GM23338 (cell line): Measurements from ENCODE around the gene C10orf90. TPM values are rescaled to one million over a fixed set of nuclear protein-coding genes. Genes with fewer than 3 reads are reported as not detected.

ENCODE experiments used
- ATAC-seq: fragments of 200-7000 bp; cut with Tn5 transposase; 3 replicates; pipeline ENCODE4 v1.9.1; 2020
- DNase-seq: peaks from one replicate; pipeline ENCODE4 v3.0.0-alpha.2; 2015; ENCODE audit warnings: low spot score
- H2AFZ ChIP-seq: fragments of 200-600 bp; sonication (generic); 2 replicates; pipeline ENCODE4 v1.8.0; 2016; ENCODE audit warnings: antibody characterized with exemption, mild to moderate bottlenecking, moderate library complexity
- H3F3A ChIP-seq: fragments of 200-600 bp; sonication (generic); replicated peaks from 2 replicates; pipeline ENCODE4 v1.8.0; 2017; ENCODE audit warnings: antibody characterized with exemption, mixed run types, low read depth
- H3K27ac ChIP-seq: fragments of 200-600 bp; sonication (generic); 2 replicates; pipeline ENCODE4 v1.6.1; 2016; ENCODE audit warnings: low read depth
- H3K27me3 ChIP-seq: fragments of 200-600 bp; sonication (generic); 2 replicates; pipeline ENCODE4 v1.8.0; 2016; ENCODE audit warnings: mild to moderate bottlenecking, mixed run types, moderate library complexity; ENCODE audit not compliant: insufficient read depth
- H3K36me3 ChIP-seq: fragments of 200-600 bp; sonication (generic); 2 replicates; pipeline ENCODE4 v1.8.0; 2016; ENCODE audit warnings: mild to moderate bottlenecking; ENCODE audit not compliant: insufficient read depth
- H3K4me1 ChIP-seq: fragments of 200-600 bp; sonication (generic); 2 replicates; pipeline ENCODE4 v1.8.0; 2016; ENCODE audit warnings: mild to moderate bottlenecking, moderate library complexity; ENCODE audit not compliant: insufficient read depth
- H3K4me2 ChIP-seq: fragments of 200-600 bp; sonication (generic); 2 replicates; pipeline ENCODE4 v1.7.1; 2017; ENCODE audit warnings: mixed run types
- H3K4me3 ChIP-seq: fragments of 200-600 bp; sonication (generic); 2 replicates; pipeline ENCODE4 v1.6.1; 2016; ENCODE audit warnings: mixed run types
- H3K79me2 ChIP-seq: fragments of 200-600 bp; sonication (generic); replicated peaks from 2 replicates; pipeline ENCODE4 v1.8.0; 2017; ENCODE audit warnings: mild to moderate bottlenecking; ENCODE audit not compliant: insufficient read depth
- H3K9me2 ChIP-seq: fragments of 200-600 bp; sonication (generic); 2 replicates; pipeline ENCODE4 v1.8.0; 2017; ENCODE audit not compliant: insufficient read depth
- H4K20me1 ChIP-seq: fragments of 200-600 bp; sonication (generic); replicated peaks from 2 replicates; pipeline ENCODE4 v1.8.0; 2017; ENCODE audit warnings: mild to moderate bottlenecking; ENCODE audit not compliant: insufficient read depth
- H3K27ac Mint-ChIP-seq: 2 replicates; pipeline ENCODE4 v1.8.0; 2020; ENCODE audit warnings: inconsistent platforms, mild to moderate bottlenecking, moderate library complexity, mixed read lengths
- H3K27me3 Mint-ChIP-seq: 3 replicates; pipeline ENCODE4 v1.8.0; 2022; ENCODE audit warnings: low read depth, mild to moderate bottlenecking, moderate library complexity, mixed read lengths, inconsistent platforms; ENCODE audit not compliant: insufficient read depth, poor library complexity
- H3K36me3 Mint-ChIP-seq: 3 replicates; pipeline ENCODE4 v1.8.0; 2021; ENCODE audit warnings: low read depth, mild to moderate bottlenecking, inconsistent platforms, moderate library complexity, mixed read lengths
- H3K4me1 Mint-ChIP-seq: 3 replicates; pipeline ENCODE4 v1.8.0; 2020; ENCODE audit warnings: mild to moderate bottlenecking, inconsistent platforms, mixed read lengths
- H3K4me3 Mint-ChIP-seq: 3 replicates; pipeline ENCODE4 v1.8.0; 2021; ENCODE audit warnings: moderate library complexity, mild to moderate bottlenecking, inconsistent platforms, mixed read lengths
- H3K9me3 Mint-ChIP-seq: 3 replicates; pipeline ENCODE4 v1.8.0; 2020; ENCODE audit warnings: moderate library complexity, mild to moderate bottlenecking, inconsistent platforms, mixed read lengths
- CREB1 ChIP-seq: fragments of 250-450 bp; sonication (Bioruptor Pico); IDR thresholded peaks from 2 replicates; pipeline ENCODE4 v1.5.0; 2020; ENCODE audit warnings: low read depth, mild to moderate bottlenecking, moderate library complexity
- EZH2phosphoT487 ChIP-seq: fragments of 200-600 bp; sonication (generic); IDR thresholded peaks from one replicate; pipeline ENCODE4 v1.8.1; 2018; ENCODE audit warnings: antibody characterized with exemption; ENCODE audit not compliant: unreplicated experiment
- JUNB ChIP-seq: IDR thresholded peaks from one replicate; pipeline ENCODE4 v1.6.1; 2016; ENCODE audit warnings: antibody characterized with exemption; ENCODE audit not compliant: unreplicated experiment
- NANOG ChIP-seq: IDR thresholded peaks from 2 replicates; pipeline ENCODE4 v1.6.1; 2016; ENCODE audit warnings: antibody characterized with exemption, borderline replicate concordance
- STAT1 ChIP-seq: IDR thresholded peaks from one replicate; pipeline ENCODE4 v1.6.1; 2016; ENCODE audit warnings: antibody characterized with exemption; ENCODE audit not compliant: unreplicated experiment
- ZNF114 ChIP-seq: fragments of 250-450 bp; sonication (Bioruptor Pico); IDR thresholded peaks from 2 replicates; pipeline ENCODE4 v1.5.0; 2020; ENCODE audit warnings: mild to moderate bottlenecking, moderate library complexity
- ZNF331 ChIP-seq: fragments of 250-450 bp; sonication (Bioruptor Pico); IDR thresholded peaks from 2 replicates; pipeline ENCODE4 v1.5.0; 2020; ENCODE audit warnings: low read depth, mild to moderate bottlenecking, moderate library complexity
- polyA plus RNA-seq: library from polyadenylated mRNA; unstranded; fragments of >200 nt; fragmentation: Nextera tagmentation; extraction: Ambion mirVana; gene quantifications from 2 replicates; pipeline ENCODE4 v1.2.1, GENCODE V29; 2016
- total RNA-seq: library from RNA; depleted of rRNA; stranded (reverse); fragments of >200 nt; shearing (Covaris generic); gene quantifications from 2 replicates; pipeline ENCODE4 v1.2.3, GENCODE V29; 2014
- TF ChIP-seq, protein P1 (sequence below), 2 experiments: fragments of 200-600 bp in 1 of 2; sonication (generic) in 1 of 2; conservative IDR thresholded peaks; 2 replicates each; pipeline versions ENCODE4 v1.5.1 to v1.6.1; 2016 to 2017; ENCODE audit warnings: antibody characterized with exemption in 2 of 2, low read depth in 2 of 2, mild to moderate bottlenecking in 2 of 2, moderate library complexity in 1 of 2
- TF ChIP-seq, protein P2 (sequence below): fragments of 250-450 bp; sonication (Bioruptor Pico); IDR thresholded peaks from 2 replicates; pipeline ENCODE4 v1.5.0; 2020; ENCODE audit warnings: mild to moderate bottlenecking, moderate library complexity
- TF ChIP-seq, protein P3 (sequence below): IDR thresholded peaks from one replicate; pipeline ENCODE4 v1.6.1; 2018; ENCODE audit warnings: antibody characterized with exemption; ENCODE audit not compliant: unreplicated experiment
- TF ChIP-seq, protein P4 (sequence below): IDR thresholded peaks from 2 replicates; pipeline ENCODE4 v1.6.1; 2016; ENCODE audit warnings: antibody characterized with exemption

The C10orf90 gene
- total and polyA plus RNA-seq, 2 experiments from 2014 or later, result 0.76 to 0.97 TPM

DNA sequence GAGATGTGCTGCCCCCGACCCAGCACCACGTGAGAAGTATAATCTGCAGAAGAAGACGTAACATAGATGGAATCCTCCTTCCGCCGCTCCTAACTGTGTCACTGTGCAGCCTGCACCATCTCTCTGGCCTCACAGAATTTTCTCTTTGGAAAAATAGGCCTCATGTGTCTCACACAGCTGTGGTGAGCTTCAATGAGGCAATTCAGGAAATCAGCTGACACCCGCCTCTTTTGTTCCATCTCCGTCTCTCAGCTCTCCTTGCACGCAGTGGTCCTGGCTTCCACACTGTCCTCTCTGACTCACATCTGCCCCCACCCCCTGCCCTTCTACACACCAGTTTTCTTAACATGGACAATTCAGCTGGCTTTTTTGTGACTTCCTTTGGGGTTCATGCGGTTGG is 7.2 kb downstream of the C10orf90 start (continued):
- TF ChIP-seq, protein P1, sequence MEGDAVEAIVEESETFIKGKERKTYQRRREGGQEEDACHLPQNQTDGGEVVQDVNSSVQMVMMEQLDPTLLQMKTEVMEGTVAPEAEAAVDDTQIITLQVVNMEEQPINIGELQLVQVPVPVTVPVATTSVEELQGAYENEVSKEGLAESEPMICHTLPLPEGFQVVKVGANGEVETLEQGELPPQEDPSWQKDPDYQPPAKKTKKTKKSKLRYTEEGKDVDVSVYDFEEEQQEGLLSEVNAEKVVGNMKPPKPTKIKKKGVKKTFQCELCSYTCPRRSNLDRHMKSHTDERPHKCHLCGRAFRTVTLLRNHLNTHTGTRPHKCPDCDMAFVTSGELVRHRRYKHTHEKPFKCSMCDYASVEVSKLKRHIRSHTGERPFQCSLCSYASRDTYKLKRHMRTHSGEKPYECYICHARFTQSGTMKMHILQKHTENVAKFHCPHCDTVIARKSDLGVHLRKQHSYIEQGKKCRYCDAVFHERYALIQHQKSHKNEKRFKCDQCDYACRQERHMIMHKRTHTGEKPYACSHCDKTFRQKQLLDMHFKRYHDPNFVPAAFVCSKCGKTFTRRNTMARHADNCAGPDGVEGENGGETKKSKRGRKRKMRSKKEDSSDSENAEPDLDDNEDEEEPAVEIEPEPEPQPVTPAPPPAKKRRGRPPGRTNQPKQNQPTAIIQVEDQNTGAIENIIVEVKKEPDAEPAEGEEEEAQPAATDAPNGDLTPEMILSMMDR (conservative IDR thresholded peaks at IDR 0.05; ENCODE audit: low read depth in 2 of 2), result no peak
- TF ChIP-seq ZNF331 (no peak), CREB1 (CRISPR knock-in tag) (no peak)

DNA sequence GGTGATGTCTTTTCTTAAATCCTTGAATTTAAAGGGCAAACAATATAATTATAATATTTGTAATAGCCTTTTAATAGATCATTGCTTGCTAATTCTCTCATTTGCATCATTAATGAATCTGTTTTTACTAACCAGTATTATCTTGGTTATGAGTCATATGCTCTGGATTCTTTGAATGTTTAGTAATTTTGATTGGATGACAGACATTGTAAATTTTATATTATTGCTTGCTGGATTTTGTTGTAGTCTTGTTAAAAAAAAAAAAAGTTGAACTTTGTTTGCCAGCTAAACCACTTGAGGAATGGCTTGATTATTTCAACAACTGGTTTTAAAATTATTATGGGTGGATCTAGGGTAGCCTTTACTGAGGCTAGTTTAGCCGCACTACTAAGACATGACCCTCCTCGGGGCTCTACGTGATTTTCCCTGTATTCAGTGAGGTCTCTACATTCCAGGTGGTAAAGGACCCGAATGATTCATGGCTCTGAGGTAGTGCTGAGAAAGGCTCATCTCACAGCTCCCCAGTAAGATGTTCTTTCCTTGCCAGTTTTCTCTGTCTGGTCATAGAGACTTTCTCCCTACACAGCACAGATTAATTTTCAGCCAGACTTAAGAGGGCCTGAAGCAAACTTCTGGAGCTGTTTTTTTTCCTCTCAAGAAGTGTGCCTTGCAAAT is 8.5 kb downstream of the C10orf90 start:
- Mint-ChIP-seq H3K4me1 (no peaks in the 10 kb centered on the region; the same call in 2 of the 3 replicates), H3K27me3 (peaks cover 8% of the 10 kb centered on the region), H3K9me3 (no peaks in the 10 kb centered on the region), H3K36me3 (no peaks in the 10 kb centered on the region), H3K4me3 (no peak overlapping the region), H3K27ac (no peak overlapping the region)
- no peaks in the 10 kb centered on the region for H3K79me2 ChIP-seq
- H3K9me2 ChIP-seq, result peaks cover 2% of the 10 kb centered on the region; the same call in 1 of the 2 replicates
- no peaks in the 10 kb centered on the region for H4K20me1 ChIP-seq
- peak overlapping the region; percentile 63; the same call in 1 of the 2 replicates for H2AFZ ChIP-seq
- H3K27ac ChIP-seq, result no peak overlapping the region
- H3F3A ChIP-seq, result no peaks in the 10 kb centered on the region
- TF ChIP-seq, protein P2, sequence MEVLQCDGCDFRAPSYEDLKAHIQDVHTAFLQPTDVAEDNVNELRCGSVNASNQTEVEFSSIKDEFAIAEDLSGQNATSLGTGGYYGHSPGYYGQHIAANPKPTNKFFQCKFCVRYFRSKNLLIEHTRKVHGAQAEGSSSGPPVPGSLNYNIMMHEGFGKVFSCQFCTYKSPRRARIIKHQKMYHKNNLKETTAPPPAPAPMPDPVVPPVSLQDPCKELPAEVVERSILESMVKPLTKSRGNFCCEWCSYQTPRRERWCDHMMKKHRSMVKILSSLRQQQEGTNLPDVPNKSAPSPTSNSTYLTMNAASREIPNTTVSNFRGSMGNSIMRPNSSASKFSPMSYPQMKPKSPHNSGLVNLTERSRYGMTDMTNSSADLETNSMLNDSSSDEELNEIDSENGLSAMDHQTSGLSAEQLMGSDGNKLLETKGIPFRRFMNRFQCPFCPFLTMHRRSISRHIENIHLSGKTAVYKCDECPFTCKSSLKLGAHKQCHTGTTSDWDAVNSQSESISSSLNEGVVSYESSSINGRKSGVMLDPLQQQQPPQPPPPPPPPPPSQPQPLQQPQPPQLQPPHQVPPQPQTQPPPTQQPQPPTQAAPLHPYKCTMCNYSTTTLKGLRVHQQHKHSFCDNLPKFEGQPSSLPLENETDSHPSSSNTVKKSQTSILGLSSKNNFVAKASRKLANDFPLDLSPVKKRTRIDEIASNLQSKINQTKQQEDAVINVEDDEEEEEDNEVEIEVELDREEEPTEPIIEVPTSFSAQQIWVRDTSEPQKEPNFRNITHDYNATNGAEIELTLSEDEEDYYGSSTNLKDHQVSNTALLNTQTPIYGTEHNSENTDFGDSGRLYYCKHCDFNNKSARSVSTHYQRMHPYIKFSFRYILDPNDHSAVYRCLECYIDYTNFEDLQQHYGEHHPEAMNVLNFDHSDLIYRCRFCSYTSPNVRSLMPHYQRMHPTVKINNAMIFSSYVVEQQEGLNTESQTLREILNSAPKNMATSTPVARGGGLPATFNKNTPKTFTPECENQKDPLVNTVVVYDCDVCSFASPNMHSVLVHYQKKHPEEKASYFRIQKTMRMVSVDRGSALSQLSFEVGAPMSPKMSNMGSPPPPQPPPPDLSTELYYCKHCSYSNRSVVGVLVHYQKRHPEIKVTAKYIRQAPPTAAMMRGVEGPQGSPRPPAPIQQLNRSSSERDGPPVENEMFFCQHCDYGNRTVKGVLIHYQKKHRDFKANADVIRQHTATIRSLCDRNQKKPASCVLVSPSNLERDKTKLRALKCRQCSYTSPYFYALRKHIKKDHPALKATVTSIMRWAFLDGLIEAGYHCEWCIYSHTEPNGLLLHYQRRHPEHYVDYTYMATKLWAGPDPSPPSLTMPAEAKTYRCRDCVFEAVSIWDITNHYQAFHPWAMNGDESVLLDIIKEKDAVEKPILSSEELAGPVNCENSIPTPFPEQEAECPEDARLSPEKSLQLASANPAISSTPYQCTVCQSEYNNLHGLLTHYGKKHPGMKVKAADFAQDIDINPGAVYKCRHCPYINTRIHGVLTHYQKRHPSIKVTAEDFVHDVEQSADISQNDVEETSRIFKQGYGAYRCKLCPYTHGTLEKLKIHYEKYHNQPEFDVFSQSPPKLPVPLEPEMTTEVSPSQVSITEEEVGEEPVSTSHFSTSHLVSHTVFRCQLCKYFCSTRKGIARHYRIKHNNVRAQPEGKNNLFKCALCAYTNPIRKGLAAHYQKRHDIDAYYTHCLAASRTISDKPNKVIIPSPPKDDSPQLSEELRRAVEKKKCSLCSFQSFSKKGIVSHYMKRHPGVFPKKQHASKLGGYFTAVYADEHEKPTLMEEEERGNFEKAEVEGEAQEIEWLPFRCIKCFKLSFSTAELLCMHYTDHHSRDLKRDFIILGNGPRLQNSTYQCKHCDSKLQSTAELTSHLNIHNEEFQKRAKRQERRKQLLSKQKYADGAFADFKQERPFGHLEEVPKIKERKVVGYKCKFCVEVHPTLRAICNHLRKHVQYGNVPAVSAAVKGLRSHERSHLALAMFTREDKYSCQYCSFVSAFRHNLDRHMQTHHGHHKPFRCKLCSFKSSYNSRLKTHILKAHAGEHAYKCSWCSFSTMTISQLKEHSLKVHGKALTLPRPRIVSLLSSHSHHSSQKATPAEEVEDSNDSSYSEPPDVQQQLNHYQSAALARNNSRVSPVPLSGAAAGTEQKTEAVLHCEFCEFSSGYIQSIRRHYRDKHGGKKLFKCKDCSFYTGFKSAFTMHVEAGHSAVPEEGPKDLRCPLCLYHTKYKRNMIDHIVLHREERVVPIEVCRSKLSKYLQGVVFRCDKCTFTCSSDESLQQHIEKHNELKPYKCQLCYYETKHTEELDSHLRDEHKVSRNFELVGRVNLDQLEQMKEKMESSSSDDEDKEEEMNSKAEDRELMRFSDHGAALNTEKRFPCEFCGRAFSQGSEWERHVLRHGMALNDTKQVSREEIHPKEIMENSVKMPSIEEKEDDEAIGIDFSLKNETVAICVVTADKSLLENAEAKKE (CRISPR knock-in tag), result no peak
- TF ChIP-seq, protein P3, sequence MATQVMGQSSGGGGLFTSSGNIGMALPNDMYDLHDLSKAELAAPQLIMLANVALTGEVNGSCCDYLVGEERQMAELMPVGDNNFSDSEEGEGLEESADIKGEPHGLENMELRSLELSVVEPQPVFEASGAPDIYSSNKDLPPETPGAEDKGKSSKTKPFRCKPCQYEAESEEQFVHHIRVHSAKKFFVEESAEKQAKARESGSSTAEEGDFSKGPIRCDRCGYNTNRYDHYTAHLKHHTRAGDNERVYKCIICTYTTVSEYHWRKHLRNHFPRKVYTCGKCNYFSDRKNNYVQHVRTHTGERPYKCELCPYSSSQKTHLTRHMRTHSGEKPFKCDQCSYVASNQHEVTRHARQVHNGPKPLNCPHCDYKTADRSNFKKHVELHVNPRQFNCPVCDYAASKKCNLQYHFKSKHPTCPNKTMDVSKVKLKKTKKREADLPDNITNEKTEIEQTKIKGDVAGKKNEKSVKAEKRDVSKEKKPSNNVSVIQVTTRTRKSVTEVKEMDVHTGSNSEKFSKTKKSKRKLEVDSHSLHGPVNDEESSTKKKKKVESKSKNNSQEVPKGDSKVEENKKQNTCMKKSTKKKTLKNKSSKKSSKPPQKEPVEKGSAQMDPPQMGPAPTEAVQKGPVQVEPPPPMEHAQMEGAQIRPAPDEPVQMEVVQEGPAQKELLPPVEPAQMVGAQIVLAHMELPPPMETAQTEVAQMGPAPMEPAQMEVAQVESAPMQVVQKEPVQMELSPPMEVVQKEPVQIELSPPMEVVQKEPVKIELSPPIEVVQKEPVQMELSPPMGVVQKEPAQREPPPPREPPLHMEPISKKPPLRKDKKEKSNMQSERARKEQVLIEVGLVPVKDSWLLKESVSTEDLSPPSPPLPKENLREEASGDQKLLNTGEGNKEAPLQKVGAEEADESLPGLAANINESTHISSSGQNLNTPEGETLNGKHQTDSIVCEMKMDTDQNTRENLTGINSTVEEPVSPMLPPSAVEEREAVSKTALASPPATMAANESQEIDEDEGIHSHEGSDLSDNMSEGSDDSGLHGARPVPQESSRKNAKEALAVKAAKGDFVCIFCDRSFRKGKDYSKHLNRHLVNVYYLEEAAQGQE, result no peak
- no peak for TF ChIP-seq ZNF114 (CRISPR knock-in tag)
- TF ChIP-seq NANOG, result no peak
- no peak for TF ChIP-seq CREB1 (CRISPR knock-in tag)
- no peak for TF ChIP-seq JUNB
- TF ChIP-seq, protein P4, sequence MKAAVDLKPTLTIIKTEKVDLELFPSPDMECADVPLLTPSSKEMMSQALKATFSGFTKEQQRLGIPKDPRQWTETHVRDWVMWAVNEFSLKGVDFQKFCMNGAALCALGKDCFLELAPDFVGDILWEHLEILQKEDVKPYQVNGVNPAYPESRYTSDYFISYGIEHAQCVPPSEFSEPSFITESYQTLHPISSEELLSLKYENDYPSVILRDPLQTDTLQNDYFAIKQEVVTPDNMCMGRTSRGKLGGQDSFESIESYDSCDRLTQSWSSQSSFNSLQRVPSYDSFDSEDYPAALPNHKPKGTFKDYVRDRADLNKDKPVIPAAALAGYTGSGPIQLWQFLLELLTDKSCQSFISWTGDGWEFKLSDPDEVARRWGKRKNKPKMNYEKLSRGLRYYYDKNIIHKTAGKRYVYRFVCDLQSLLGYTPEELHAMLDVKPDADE, result no peak
- TF ChIP-seq STAT1, result no peak
- TF ChIP-seq EZH2phosphoT487, result no peak
- TF ChIP-seq ZNF331, result no peak
- no peak for DNase-seq
- H3K27me3 ChIP-seq, result no peaks in the 10 kb centered on the region
- H3K4me2 ChIP-seq, result no peak overlapping the region
- H3K4me1 ChIP-seq, result no peaks in the 10 kb centered on the region
- H3K36me3 ChIP-seq, result no peaks in the 10 kb centered on the region
- H3K4me3 ChIP-seq, result no peak overlapping the region
- no peak for ATAC-seq
